A549 (cell line): ENCODE data around the gene BEAN1.

Source experiments
- BCL3 ChIP-seq: fragments of >200 bp; sonication (Bioruptor Twin); formaldehyde crosslinking; IDR thresholded peaks from 3 replicates; pipeline ENCODE4 v1.6.1; 2016
- BHLHE40 ChIP-seq: IDR thresholded peaks from 2 replicates; pipeline ENCODE4 v1.6.1; 2012; ENCODE audit warnings: low read depth, low read length, inconsistent platforms
- CBX8 ChIP-seq: fragments of 200-600 bp; sonication (generic); IDR thresholded peaks from 2 replicates; pipeline ENCODE4 v1.6.1; 2016
- CEBPB ChIP-seq, 2 experiments: fragments of >200 bp in 1 of 2; sonication (Bioruptor Twin) in 1 of 2; formaldehyde crosslinking in 1 of 2; IDR thresholded peaks; 2 replicates each; pipeline ENCODE4 v1.6.1; 2012 to 2016
- FOSL2 ChIP-seq, 2 experiments: fragments of 450-650 bp in 1 of 2; fragments of >200 bp in 1 of 2; sonication (Bioruptor Twin) in 1 of 2; formaldehyde crosslinking; IDR thresholded peaks; 2 replicates each; pipeline versions ENCODE4 v1.5.0 to v1.6.1; 2016 to 2020; ENCODE audit warnings: mild to moderate bottlenecking in 1 of 2, moderate library complexity in 1 of 2
- KDM5A ChIP-seq: fragments of 200-600 bp; sonication (generic); IDR thresholded peaks from 2 replicates; pipeline ENCODE4 v1.6.1; 2016; ENCODE audit warnings: antibody characterized with exemption, mild to moderate bottlenecking
- POLR2A ChIP-seq: IDR thresholded peaks from 2 replicates; pipeline ENCODE4 v1.6.1; 2012; ENCODE audit warnings: mild to moderate bottlenecking, low read length
- POLR2AphosphoS2 ChIP-seq: conservative IDR thresholded peaks from 2 replicates; pipeline ENCODE4 v1.6.1; 2012; ENCODE audit warnings: low read length, improper control_type of control experiment, inconsistent platforms
- RNF2 ChIP-seq: fragments of 200-600 bp; sonication (generic); IDR thresholded peaks from 2 replicates; pipeline ENCODE4 v1.6.1; 2016; ENCODE audit warnings: low read depth, mild to moderate bottlenecking, antibody characterized with exemption, moderate library complexity, borderline replicate concordance
- USF2 ChIP-seq: fragments of 450-650 bp; IDR thresholded peaks from 2 replicates; pipeline ENCODE4 v1.6.1; 2014; ENCODE audit warnings: antibody characterized with exemption
- TF ChIP-seq, protein P1 (sequence below): IDR thresholded peaks from 2 replicates; pipeline ENCODE4 v1.6.1; 2012
- TF ChIP-seq, protein P2 (sequence below): fragments of >200 bp; sonication (Bioruptor Twin); formaldehyde crosslinking; IDR thresholded peaks from 3 replicates; pipeline ENCODE4 v1.5.1; 2016

DNA sequence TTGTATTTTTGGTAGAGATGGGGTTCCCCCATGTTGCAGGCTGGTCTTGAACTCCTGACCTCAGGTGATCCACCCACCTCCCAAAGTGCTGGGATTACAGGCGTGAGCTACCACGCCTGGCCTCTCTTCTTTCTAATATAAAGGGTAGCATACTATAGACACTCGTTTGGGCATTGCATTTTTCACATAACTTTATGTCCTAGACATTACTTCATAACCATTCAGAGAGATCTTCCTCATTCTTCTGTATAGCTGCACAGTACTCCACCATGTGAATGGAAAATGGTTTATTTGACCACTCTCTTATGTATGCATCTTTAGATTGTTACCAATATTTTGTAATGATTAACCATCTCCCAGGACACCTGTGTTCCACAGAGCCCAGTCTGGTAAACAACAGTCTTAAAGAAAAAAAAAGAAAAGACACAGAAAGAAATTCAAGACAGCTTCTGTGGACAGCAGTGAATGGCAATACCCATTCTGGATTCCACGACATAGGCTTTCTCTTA lies 80.7 kb downstream of the BEAN1 start:
- TF ChIP-seq CBX8: no peak
- TF ChIP-seq BHLHE40: no peak
- TF ChIP-seq USF2: no peak
- no peak; a peak in 2 of 4 replicates for TF ChIP-seq CEBPB (IDR thresholded peaks at IDR 0.05)
- TF ChIP-seq, protein P1, sequence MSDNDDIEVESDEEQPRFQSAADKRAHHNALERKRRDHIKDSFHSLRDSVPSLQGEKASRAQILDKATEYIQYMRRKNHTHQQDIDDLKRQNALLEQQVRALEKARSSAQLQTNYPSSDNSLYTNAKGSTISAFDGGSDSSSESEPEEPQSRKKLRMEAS: no peak
- TF ChIP-seq POLR2AphosphoS2: no peak
- TF ChIP-seq, protein P2, sequence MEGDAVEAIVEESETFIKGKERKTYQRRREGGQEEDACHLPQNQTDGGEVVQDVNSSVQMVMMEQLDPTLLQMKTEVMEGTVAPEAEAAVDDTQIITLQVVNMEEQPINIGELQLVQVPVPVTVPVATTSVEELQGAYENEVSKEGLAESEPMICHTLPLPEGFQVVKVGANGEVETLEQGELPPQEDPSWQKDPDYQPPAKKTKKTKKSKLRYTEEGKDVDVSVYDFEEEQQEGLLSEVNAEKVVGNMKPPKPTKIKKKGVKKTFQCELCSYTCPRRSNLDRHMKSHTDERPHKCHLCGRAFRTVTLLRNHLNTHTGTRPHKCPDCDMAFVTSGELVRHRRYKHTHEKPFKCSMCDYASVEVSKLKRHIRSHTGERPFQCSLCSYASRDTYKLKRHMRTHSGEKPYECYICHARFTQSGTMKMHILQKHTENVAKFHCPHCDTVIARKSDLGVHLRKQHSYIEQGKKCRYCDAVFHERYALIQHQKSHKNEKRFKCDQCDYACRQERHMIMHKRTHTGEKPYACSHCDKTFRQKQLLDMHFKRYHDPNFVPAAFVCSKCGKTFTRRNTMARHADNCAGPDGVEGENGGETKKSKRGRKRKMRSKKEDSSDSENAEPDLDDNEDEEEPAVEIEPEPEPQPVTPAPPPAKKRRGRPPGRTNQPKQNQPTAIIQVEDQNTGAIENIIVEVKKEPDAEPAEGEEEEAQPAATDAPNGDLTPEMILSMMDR: no peak
- no peak for TF ChIP-seq POLR2A
- TF ChIP-seq RNF2: no peak
- no peak for TF ChIP-seq FOSL2 (IDR thresholded peaks at IDR 0.05)
- TF ChIP-seq FOSL2 (CRISPR knock-in tag; IDR thresholded peaks at IDR 0.05): no peak
- TF ChIP-seq BCL3: no peak
- no peak for TF ChIP-seq KDM5A
